ENCODE data around the gene SEMA5A. TPM values are rescaled to one million over a fixed set of nuclear protein-coding genes. Genes with fewer than 3 reads are reported as not detected.

The SEMA5A gene
- polyA plus RNA-seq, 1 of the 3 experiments (the other 2 are of a cell fraction), result 0.58 TPM

DNA sequence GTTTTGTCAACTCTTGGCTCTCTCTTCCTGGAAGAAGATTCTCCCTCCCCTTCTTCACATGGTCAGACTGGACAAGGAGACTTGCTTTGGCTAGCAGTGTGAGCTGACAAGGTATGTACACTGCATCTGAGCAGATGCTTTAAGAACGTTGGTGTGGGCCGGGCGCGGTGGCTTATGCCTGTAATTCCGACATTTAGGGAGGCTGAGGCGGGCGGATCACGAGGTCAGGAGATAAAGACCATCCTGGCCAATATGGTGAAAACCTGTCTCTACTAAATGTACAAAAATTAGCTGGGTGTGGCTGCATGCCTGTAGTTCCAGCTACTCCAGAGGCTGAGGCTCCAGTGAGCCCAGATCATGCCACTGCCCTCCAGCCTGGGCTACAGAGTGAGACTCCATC lies 26.4 kb upstream of the SEMA5A start (continued):
- TF ChIP-seq TAF1 (IDR thresholded peaks at IDR 0.05; ENCODE audit: borderline replicate concordance, low read depth, low read length), result no peak
- TF ChIP-seq NRF1 (IDR thresholded peaks at IDR 0.05; ENCODE audit: low read depth, low read length), result no peak
- TF ChIP-seq GATA2 (CRISPR knock-in tag; IDR thresholded peaks at IDR 0.05), result no peak

- WGBS (ENCODE audit: low lambda C conversion rate), result 49% methylated on average over 6 of the region's 6 CpGs
- CTCF ChIA-PET, result no interaction called here
- no peaks in the 10 kb centered on the region for H3F3A ChIP-seq (replicated peaks; ENCODE audit: insufficient read depth)
Measured at GRCh38 chr5:9570876-9571275, 25.0 kb upstream of the SEMA5A start.

DNA sequence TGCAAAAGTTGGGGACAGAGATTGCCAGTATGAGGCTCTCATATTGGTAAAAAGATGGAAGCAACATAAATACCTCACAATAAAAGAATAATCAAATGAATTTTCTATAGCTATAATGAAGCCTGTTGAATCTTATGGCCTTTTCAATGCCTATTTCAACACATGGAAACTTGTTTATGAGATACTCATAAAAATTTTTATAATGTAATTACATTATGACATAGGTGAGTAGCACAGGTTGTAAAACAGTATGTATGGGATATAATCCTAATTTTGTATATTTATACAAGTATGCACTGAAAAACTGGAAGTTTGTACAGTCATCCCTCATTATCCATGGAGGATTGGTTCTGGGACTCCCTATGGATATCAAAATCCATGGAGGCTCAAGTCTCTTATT lies 21.2 kb upstream of the SEMA5A start:
- DNase-seq, result no peak
- Histone ChIP-seq H3K27ac (ENCODE audit: low read depth in 2 of 2, low read length in 1 of 2) (no peak overlapping the region), H3K79me2 (ENCODE audit: insufficient read depth) (no peaks in the 10 kb centered on the region), H3K9ac (no peak overlapping the region), H3K9me2 (no peaks in the 10 kb centered on the region), H3K9me3 (no peaks in the 10 kb centered on the region), H3K4me2 (no peak overlapping the region), H3K27me3 (ENCODE audit: insufficient read depth) (no peaks in the 10 kb centered on the region), H3F3A (replicated peaks; ENCODE audit: insufficient read depth) (no peaks in the 10 kb centered on the region), H2AFZ (ENCODE audit: low read depth) (no peak overlapping the region), H3K4me3 (ENCODE audit: low read depth in 2 of 2, low read length in 1 of 2) (no peak overlapping the region), H4K20me1 (ENCODE audit: insufficient read depth) (no peaks in the 10 kb centered on the region), H3K4me1 (ENCODE audit: control insufficient read depth in 1 of 2, insufficient read depth in 2 of 2, low read depth in 1 of 2, low read length in 1 of 2) (no peaks in the 10 kb centered on the region), H3K36me3 (replicated peaks in 1 of 2; ENCODE audit: control insufficient read depth in 1 of 2, insufficient read depth in 2 of 2, low read length in 1 of 2) (no peaks in the 10 kb centered on the region)
- CTCF ChIA-PET, result no interaction called here
- POLR2A ChIA-PET, result no interaction called here
- no peak for TF ChIP-seq RXRA (IDR thresholded peaks at IDR 0.05; ENCODE audit: borderline replicate concordance, low read depth)
- no peak for TF ChIP-seq RFX5 (IDR thresholded peaks at IDR 0.05; ENCODE audit: low read length)
- no peak for TF ChIP-seq EP300 (IDR thresholded peaks at IDR 0.05; ENCODE audit: borderline replicate concordance in 1 of 2, low read depth in 1 of 2, low read length in 1 of 2)
- no peak for TF ChIP-seq RCOR1 (IDR thresholded peaks at IDR 0.05; ENCODE audit: low read length)
- no peak for TF ChIP-seq GABPA (IDR thresholded peaks at IDR 0.05; ENCODE audit: low read depth)
- no peak for TF ChIP-seq REST (IDR thresholded peaks at IDR 0.05; ENCODE audit: low read depth, low read length)
- no peak for TF ChIP-seq MXI1 (IDR thresholded peaks at IDR 0.05; ENCODE audit: low read depth, low read length)
- no peak for TF ChIP-seq POLR2AphosphoS5 (IDR thresholded peaks at IDR 0.05; ENCODE audit: low read depth, low read length)
- no peak for TF ChIP-seq YY1 (IDR thresholded peaks at IDR 0.05; ENCODE audit: low read depth)
- TF ChIP-seq RAD21 (IDR thresholded peaks at IDR 0.05; ENCODE audit: low read length), result no peak
- no peak for TF ChIP-seq PBX3 (IDR thresholded peaks at IDR 0.05)
- TF ChIP-seq USF1 (IDR thresholded peaks at IDR 0.05; ENCODE audit: borderline replicate concordance, low read depth), result no peak
- no peak for TF ChIP-seq FOXM1 (IDR thresholded peaks at IDR 0.05; ENCODE audit: low read depth)
- TF ChIP-seq FOXJ3 (CRISPR knock-in tag; IDR thresholded peaks at IDR 0.05), result no peak
- TF ChIP-seq, protein P1, sequence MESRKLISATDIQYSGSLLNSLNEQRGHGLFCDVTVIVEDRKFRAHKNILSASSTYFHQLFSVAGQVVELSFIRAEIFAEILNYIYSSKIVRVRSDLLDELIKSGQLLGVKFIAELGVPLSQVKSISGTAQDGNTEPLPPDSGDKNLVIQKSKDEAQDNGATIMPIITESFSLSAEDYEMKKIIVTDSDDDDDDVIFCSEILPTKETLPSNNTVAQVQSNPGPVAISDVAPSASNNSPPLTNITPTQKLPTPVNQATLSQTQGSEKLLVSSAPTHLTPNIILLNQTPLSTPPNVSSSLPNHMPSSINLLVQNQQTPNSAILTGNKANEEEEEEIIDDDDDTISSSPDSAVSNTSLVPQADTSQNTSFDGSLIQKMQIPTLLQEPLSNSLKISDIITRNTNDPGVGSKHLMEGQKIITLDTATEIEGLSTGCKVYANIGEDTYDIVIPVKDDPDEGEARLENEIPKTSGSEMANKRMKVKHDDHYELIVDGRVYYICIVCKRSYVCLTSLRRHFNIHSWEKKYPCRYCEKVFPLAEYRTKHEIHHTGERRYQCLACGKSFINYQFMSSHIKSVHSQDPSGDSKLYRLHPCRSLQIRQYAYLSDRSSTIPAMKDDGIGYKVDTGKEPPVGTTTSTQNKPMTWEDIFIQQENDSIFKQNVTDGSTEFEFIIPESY (IDR thresholded peaks at IDR 0.05; ENCODE audit: borderline replicate concordance, low read depth), result no peak

More at GRCh38 chr5:9570876-9571275, 25.0 kb upstream of the SEMA5A start:
- no peak overlapping the region for H2AFZ ChIP-seq (ENCODE audit: low read depth)
- no peak overlapping the region for H3K9ac ChIP-seq
- H3K27ac ChIP-seq (ENCODE audit: low read depth in 2 of 2, low read length in 1 of 2), result no peak overlapping the region
- no peaks in the 10 kb centered on the region for H3K27me3 ChIP-seq (ENCODE audit: insufficient read depth)
- H3K4me1 ChIP-seq (ENCODE audit: control insufficient read depth in 1 of 2, insufficient read depth in 2 of 2, low read depth in 1 of 2, low read length in 1 of 2), result no peaks in the 10 kb centered on the region
- no peaks in the 10 kb centered on the region for H3K9me3 ChIP-seq
- TF ChIP-seq MEF2A (IDR thresholded peaks at IDR 0.05; ENCODE audit: borderline replicate concordance, low read depth), result no peak
- no peaks in the 10 kb centered on the region for H3K9me2 ChIP-seq
- POLR2A ChIA-PET, result no interaction called here
- H3K4me2 ChIP-seq, result no peak overlapping the region
- DNase-seq, result no peak
- H4K20me1 ChIP-seq (ENCODE audit: insufficient read depth), result no peaks in the 10 kb centered on the region
- H3K36me3 ChIP-seq (replicated peaks in 1 of 2; ENCODE audit: control insufficient read depth in 1 of 2, insufficient read depth in 2 of 2, low read length in 1 of 2), result no peaks in the 10 kb centered on the region
- no peak overlapping the region for H3K4me3 ChIP-seq (ENCODE audit: low read depth in 2 of 2, low read length in 1 of 2)
- H3K79me2 ChIP-seq (ENCODE audit: insufficient read depth), result no peaks in the 10 kb centered on the region
